ENCODE measurements around the gene JAKMIP2.

Gene JAKMIP2

DNA sequence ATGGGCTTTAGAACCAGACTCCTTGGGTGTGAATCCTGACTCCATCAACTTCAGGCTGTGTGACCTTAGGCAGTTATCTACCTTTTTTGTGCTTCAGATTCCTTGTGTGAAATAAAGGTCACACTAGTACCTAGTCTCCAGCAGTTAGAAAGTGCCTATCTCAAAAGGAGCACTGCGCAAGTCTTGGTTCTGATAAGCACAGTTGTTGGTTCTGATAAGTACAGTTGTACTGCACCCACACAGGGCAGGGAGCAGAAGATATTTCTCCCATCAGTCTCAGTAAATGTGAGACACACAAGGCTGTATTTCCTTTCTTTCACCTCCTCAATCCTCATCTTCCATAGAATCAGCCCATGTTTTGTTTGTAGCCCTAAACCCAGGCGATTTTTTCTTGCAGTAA is 156.1 kb downstream of the JAKMIP2 start:
- H3K4me2 ChIP-seq (ENCODE audit: low read depth, low read length, poor library complexity, severe bottlenecking) = no peak overlapping the region
- no peaks in the 10 kb centered on the region for H3K27me3 ChIP-seq (ENCODE audit: insufficient read depth, low read length, poor library complexity, severe bottlenecking)
- no peak overlapping the region for H3K9ac ChIP-seq (ENCODE audit: low read depth, low read length, poor library complexity, severe bottlenecking)
- no peaks in the 10 kb centered on the region for H3K9me2 ChIP-seq (replicated peaks; ENCODE audit: low read depth, low read length)
- no peaks in the 10 kb centered on the region for H3K79me2 ChIP-seq (ENCODE audit: insufficient read depth, low read length)
- no peaks in the 10 kb centered on the region for H3F3A ChIP-seq (ENCODE audit: low read depth)
- no peaks in the 10 kb centered on the region for H3K36me3 ChIP-seq (ENCODE audit: insufficient read depth, low read length)
- TF ChIP-seq, protein P1, sequence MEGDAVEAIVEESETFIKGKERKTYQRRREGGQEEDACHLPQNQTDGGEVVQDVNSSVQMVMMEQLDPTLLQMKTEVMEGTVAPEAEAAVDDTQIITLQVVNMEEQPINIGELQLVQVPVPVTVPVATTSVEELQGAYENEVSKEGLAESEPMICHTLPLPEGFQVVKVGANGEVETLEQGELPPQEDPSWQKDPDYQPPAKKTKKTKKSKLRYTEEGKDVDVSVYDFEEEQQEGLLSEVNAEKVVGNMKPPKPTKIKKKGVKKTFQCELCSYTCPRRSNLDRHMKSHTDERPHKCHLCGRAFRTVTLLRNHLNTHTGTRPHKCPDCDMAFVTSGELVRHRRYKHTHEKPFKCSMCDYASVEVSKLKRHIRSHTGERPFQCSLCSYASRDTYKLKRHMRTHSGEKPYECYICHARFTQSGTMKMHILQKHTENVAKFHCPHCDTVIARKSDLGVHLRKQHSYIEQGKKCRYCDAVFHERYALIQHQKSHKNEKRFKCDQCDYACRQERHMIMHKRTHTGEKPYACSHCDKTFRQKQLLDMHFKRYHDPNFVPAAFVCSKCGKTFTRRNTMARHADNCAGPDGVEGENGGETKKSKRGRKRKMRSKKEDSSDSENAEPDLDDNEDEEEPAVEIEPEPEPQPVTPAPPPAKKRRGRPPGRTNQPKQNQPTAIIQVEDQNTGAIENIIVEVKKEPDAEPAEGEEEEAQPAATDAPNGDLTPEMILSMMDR (conservative IDR thresholded peaks at IDR 0.05; ENCODE audit: low read length) = no peak
- no peak for TF ChIP-seq EZH2phosphoT487 (IDR thresholded peaks at IDR 0.05; ENCODE audit: borderline replicate concordance)
- H2AFZ ChIP-seq (ENCODE audit: low read length) = no peak overlapping the region
- no peaks in the 10 kb centered on the region for H4K20me1 ChIP-seq (ENCODE audit: insufficient read depth, low read length, poor library complexity, severe bottlenecking)
- no peak overlapping the region for H3K4me3 ChIP-seq (ENCODE audit: low read length, poor library complexity, severe bottlenecking)
- H3K9me3 ChIP-seq (ENCODE audit: insufficient read depth, low read depth, low read length) = no peaks in the 10 kb centered on the region
- no peaks in the 10 kb centered on the region for H3K4me1 ChIP-seq (ENCODE audit: insufficient read depth, low read length, poor library complexity, severe bottlenecking)

DNA sequence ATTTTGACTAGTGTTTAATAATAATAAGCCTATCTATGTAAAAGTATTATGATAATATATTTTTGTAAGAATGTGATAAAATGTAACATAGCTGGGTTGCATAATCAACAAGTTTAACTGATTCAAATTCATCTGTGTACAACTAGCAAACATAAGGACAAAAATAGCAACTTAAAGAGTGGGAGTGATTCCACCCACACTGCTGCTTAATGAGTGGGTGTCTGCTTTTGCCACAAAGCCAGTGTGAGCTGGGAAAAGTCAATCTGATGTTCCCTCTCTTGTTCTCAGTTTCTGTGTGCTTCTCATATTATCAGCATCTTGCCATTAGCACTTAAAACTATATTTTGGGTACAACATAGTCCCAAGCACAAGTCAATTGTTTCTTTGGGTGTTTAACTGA is 161.5 kb downstream of the JAKMIP2 start:
- Histone ChIP-seq H3K4me1 (ENCODE audit: insufficient read depth, low read length, poor library complexity, severe bottlenecking) (no peaks in the 10 kb centered on the region), H3K4me3 (ENCODE audit: low read length, poor library complexity, severe bottlenecking) (no peak overlapping the region), H2AFZ (ENCODE audit: low read length) (no peak overlapping the region), H3K9me2 (replicated peaks; ENCODE audit: low read depth, low read length) (no peaks in the 10 kb centered on the region), H3F3A (ENCODE audit: low read depth) (no peaks in the 10 kb centered on the region), H3K9me3 (ENCODE audit: insufficient read depth, low read depth, low read length) (no peaks in the 10 kb centered on the region), H3K79me2 (ENCODE audit: insufficient read depth, low read length) (no peaks in the 10 kb centered on the region), H4K20me1 (ENCODE audit: insufficient read depth, low read length, poor library complexity, severe bottlenecking) (no peaks in the 10 kb centered on the region), H3K36me3 (ENCODE audit: insufficient read depth, low read length) (peaks cover 10% of the 10 kb centered on the region; the same call in 1 of the 2 replicates), H3K9ac (ENCODE audit: low read depth, low read length, poor library complexity, severe bottlenecking) (no peak overlapping the region), H3K27me3 (ENCODE audit: insufficient read depth, low read length, poor library complexity, severe bottlenecking) (no peaks in the 10 kb centered on the region), H3K4me2 (ENCODE audit: low read depth, low read length, poor library complexity, severe bottlenecking) (no peak overlapping the region)
- no peak for TF ChIP-seq EZH2phosphoT487 (IDR thresholded peaks at IDR 0.05; ENCODE audit: borderline replicate concordance)

DNA sequence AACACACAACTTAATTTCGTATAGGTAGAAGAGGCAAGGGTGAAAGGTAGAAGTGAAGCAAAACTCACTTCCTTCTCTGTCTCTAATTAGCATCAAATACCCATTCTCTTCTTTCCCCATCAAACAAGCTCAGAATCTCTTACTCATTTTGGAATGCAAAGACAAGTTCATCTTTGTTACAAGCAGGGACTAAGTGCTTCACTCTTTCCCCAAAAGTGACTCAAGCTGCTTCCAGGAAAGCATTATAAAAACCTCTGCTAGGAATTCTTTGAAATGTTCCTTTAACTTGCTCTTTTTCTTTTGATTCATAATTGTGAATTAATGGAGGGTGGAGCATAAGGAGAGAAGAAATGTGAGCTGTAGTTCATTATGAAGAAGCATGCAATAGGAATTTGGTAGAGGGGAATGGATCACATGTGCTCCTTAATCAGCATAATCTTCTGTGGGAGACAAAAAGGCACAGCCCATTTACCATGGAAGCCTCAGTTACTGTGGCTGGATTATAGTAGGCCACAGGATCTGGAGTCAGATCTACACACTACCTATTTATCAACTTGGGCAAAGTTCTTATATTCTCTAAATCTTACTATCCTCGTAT is 163.1 kb downstream of the JAKMIP2 start:
- peaks cover 10% of the 10 kb centered on the region; the same call in 1 of the 2 replicates for H3K36me3 ChIP-seq (ENCODE audit: insufficient read depth, low read length)
- H3K9me2 ChIP-seq (replicated peaks; ENCODE audit: low read depth, low read length) = no peaks in the 10 kb centered on the region
- H2AFZ ChIP-seq (ENCODE audit: low read length) = no peak overlapping the region
- H4K20me1 ChIP-seq (ENCODE audit: insufficient read depth, low read length, poor library complexity, severe bottlenecking) = no peaks in the 10 kb centered on the region
- H3K4me2 ChIP-seq (ENCODE audit: low read depth, low read length, poor library complexity, severe bottlenecking) = no peak overlapping the region
- H3K79me2 ChIP-seq (ENCODE audit: insufficient read depth, low read length) = no peaks in the 10 kb centered on the region
- no peak overlapping the region for H3K4me3 ChIP-seq (ENCODE audit: low read length, poor library complexity, severe bottlenecking)
- no peaks in the 10 kb centered on the region for H3K27me3 ChIP-seq (ENCODE audit: insufficient read depth, low read length, poor library complexity, severe bottlenecking)
- no peaks in the 10 kb centered on the region for H3F3A ChIP-seq (ENCODE audit: low read depth)
- H3K9ac ChIP-seq (ENCODE audit: low read depth, low read length, poor library complexity, severe bottlenecking) = no peak overlapping the region
- H3K9me3 ChIP-seq (ENCODE audit: insufficient read depth, low read depth, low read length) = no peaks in the 10 kb centered on the region
- no peaks in the 10 kb centered on the region for H3K4me1 ChIP-seq (ENCODE audit: insufficient read depth, low read length, poor library complexity, severe bottlenecking)
- TF ChIP-seq, protein P1 (conservative IDR thresholded peaks at IDR 0.05; ENCODE audit: low read length) = no peak
- TF ChIP-seq EZH2phosphoT487 (IDR thresholded peaks at IDR 0.05; ENCODE audit: borderline replicate concordance) = no peak
